Activated B cell treated with CpG ODN at 0.5 μM for 24 hours (primary cell): Measurements from ENCODE around the gene MTURN. TPM values are rescaled to one million over a fixed set of nuclear protein-coding genes. Genes with fewer than 3 reads are reported as not detected.
A peak's percentile ranks its signal among the peaks of the same experiment; 100 is the strongest.

Experiments used
- ATAC-seq: fragments of 200-7000 bp; cut with Tn5 transposase; one replicate; pipeline ENCODE4 v1.10.0; 2021; ENCODE audit warnings: low read depth, mild to moderate bottlenecking, moderate library complexity
- CTCF ChIA-PET: fragments of 350-600 bp; sonication (Branson Sonifier 250); formaldehyde crosslinking; loops from one replicate; lab custom pipeline; 2021; ENCODE audit warnings: antibody characterized with exemption; lab: Charles Lee
- POLR2A ChIA-PET: fragments of 350-600 bp; sonication (Branson Sonifier 250); formaldehyde crosslinking; loops from one replicate; lab custom pipeline; 2021; ENCODE audit warnings: antibody characterized with exemption; lab: Charles Lee
- DNase-seq: peaks from one replicate; pipeline ENCODE4 v3.0.0; 2022
- H3K27ac Mint-ChIP-seq: one replicate; pipeline ENCODE4 v1.8.0; 2020; ENCODE audit warnings: mixed read lengths
- H3K27me3 Mint-ChIP-seq: one replicate; pipeline ENCODE4 v1.8.0; 2021; ENCODE audit warnings: mixed read lengths
- H3K36me3 Mint-ChIP-seq: one replicate; pipeline ENCODE4 v1.8.0; 2021; ENCODE audit warnings: low read depth, mixed read lengths
- H3K4me1 Mint-ChIP-seq: one replicate; pipeline ENCODE4 v1.8.0; 2021; ENCODE audit warnings: mixed read lengths
- H3K4me3 Mint-ChIP-seq: one replicate; pipeline ENCODE4 v1.8.0; 2020; ENCODE audit warnings: mild to moderate bottlenecking, mixed read lengths
- H3K9me3 Mint-ChIP-seq: one replicate; pipeline ENCODE4 v1.8.0; 2020; ENCODE audit warnings: mixed read lengths
- intact Hi-C: fragments of 100-400 bp; cut with micrococcal nuclease; formaldehyde crosslinking; loops from one replicate; pipeline ENCODE4 v1.15.1; 2024
- total RNA-seq: library from RNA; stranded (reverse); gene quantifications from 2 replicates; pipeline ENCODE4 v1.2.3, GENCODE V29; 2022
- TF ChIP-seq, protein P1 (sequence below): fragments of 200-600 bp; IDR thresholded peaks from one replicate; pipeline ENCODE4 v1.8.0; 2022; ENCODE audit warnings: antibody characterized with exemption, mild to moderate bottlenecking

MTURN gene
- total RNA-seq, 1 donor from 2014 or later = 4.6 TPM

DNA sequence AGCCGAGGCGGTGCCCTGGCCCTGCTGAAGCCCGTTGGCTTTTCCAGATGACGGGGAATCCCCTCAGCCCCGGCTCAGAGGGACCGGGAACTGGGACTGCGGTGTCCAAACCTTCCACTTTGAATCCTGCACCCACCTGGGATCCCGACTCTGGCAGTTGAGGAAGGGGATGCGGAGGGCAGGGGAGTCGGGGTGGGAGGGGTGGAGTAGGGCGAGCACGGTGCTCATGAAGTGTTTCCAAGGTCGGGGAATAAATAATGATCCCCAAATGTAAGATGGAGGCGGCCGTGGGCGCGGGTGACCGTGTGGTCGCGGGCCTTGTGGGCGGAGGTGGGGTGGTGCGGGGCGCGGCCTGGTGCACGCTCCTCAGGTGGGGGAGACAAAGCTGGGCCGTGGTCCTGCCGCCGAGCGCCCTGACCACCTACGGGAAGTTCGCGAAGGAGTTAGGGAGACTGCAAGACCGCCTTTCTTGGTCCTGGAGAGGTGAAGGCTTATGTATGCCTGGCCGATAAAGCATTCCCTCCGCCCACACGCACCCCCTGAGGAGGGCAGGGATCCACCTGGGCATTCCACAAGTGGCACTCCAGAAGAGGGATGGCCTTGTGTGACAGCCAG lies 1.4 kb downstream of the MTURN start:
- TF ChIP-seq, protein P1, sequence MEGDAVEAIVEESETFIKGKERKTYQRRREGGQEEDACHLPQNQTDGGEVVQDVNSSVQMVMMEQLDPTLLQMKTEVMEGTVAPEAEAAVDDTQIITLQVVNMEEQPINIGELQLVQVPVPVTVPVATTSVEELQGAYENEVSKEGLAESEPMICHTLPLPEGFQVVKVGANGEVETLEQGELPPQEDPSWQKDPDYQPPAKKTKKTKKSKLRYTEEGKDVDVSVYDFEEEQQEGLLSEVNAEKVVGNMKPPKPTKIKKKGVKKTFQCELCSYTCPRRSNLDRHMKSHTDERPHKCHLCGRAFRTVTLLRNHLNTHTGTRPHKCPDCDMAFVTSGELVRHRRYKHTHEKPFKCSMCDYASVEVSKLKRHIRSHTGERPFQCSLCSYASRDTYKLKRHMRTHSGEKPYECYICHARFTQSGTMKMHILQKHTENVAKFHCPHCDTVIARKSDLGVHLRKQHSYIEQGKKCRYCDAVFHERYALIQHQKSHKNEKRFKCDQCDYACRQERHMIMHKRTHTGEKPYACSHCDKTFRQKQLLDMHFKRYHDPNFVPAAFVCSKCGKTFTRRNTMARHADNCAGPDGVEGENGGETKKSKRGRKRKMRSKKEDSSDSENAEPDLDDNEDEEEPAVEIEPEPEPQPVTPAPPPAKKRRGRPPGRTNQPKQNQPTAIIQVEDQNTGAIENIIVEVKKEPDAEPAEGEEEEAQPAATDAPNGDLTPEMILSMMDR = no peak
- POLR2A ChIA-PET = interaction anchor here (0.6 to 1.3 kb wide), 6 partner anchors 9 to 310 kb away, joined by 3 to 14 read pairs (median 4); no protein-coding TSS in a partner anchor
- Mint-ChIP-seq H3K4me3 (peak overlapping the region; percentile 91), H3K27me3 (peaks cover 5% of the 10 kb centered on the region), H3K4me1 (peaks cover 12% of the 10 kb centered on the region), H3K36me3 (peaks cover 3% of the 10 kb centered on the region), H3K9me3 (no peaks in the 10 kb centered on the region), H3K27ac (peak overlapping the region; percentile 77)
- no peak for DNase-seq
- CTCF ChIA-PET = no interaction called here
- intact Hi-C loops = no loop called here
- no peak for ATAC-seq

DNA sequence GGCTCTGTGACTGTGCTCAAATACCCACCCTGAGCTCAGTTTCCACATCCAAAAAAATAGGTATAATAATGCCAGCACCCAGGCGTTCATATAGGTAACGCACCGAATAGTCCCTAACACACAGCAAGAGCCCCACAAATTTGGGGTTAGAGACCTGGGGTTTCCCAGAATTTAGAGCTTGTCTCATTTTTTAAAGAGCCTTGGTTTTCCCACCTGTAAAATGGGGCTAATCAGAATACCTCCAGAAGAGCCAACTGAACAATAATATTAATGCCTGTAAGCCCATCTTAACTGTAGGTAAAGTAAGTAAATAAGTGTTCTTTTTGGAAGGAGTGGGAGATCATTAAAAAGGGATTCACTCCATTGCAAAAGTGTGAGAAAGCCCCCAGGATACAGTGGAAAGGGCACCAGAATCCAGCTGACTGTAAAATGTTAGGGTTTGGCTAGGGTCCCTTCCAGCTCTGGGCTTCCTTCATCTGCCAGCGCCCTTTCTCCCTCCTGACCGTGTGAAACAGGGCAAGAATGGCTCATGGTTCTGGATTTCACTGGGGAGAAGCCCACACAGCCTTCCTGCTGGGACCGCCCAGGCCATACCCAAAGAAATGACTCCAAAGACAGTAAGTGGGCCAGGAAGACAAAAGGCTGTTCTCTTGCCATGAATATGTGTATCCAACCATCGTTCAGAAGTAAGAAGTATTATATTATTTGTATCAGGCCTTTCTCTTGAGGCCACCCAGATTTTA lies 2.1 kb downstream of the MTURN start:
- CTCF ChIA-PET = no interaction called here
- no peaks in the 10 kb centered on the region for H3K9me3 Mint-ChIP-seq
- H3K27ac Mint-ChIP-seq = peak overlapping the region; percentile 1
- ATAC-seq (no peak), DNase-seq (no peak)
- TF ChIP-seq, protein P1 = no peak
- H3K4me1 Mint-ChIP-seq = peaks cover 12% of the 10 kb centered on the region
- intact Hi-C loops = no loop called here
- POLR2A ChIA-PET = interaction anchor here (0.6 to 1.0 kb wide), 2 partner anchors 12 to 209 kb away, joined by 3 to 14 read pairs; no protein-coding TSS in a partner anchor
- peak overlapping the region; percentile 91 for H3K4me3 Mint-ChIP-seq
- H3K27me3 Mint-ChIP-seq = peaks cover 5% of the 10 kb centered on the region
- H3K36me3 Mint-ChIP-seq = peaks cover 3% of the 10 kb centered on the region

- H3K27ac Mint-ChIP-seq = no peak overlapping the region
- ATAC-seq (no peak), DNase-seq (no peak)
- H3K4me1 Mint-ChIP-seq = peaks cover 3% of the 10 kb centered on the region
- ChIA-PET CTCF (no interaction called here), POLR2A (no interaction called here)
- intact Hi-C loops = no loop called here
- peaks cover 3% of the 10 kb centered on the region for H3K36me3 Mint-ChIP-seq
- H3K4me3 Mint-ChIP-seq = no peak overlapping the region
- H3K9me3 Mint-ChIP-seq = no peaks in the 10 kb centered on the region
- no peaks in the 10 kb centered on the region for H3K27me3 Mint-ChIP-seq
- TF ChIP-seq, protein P1 = no peak
Observed at GRCh38 chr7:30139836-30140384, 5.1 kb downstream of the MTURN start.

DNA sequence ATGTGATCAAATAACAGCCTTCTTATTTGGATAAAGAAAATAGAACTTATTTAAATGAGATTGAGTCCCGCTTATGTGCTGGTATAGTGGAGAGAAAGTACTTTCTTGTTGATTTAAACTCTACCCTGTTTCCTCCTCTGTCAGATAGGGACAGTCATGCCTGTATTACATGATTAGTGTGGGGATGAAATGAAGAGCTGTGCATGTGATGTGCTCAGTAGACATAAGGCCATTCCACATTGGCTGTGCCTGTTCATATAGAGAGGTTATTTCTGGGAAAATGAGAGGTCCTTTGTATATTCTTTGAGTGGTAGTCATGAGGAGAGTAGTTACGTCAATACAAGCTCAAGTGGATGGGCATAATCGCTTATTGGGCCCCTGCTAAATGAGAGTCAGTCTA lies 5.7 kb downstream of the MTURN start:
- DNase-seq = no peak
- ATAC-seq = no peak
- POLR2A ChIA-PET = no interaction called here
- TF ChIP-seq, protein P1 = no peak
- H3K27ac Mint-ChIP-seq = no peak overlapping the region
- no peak overlapping the region for H3K4me3 Mint-ChIP-seq
- peaks cover 3% of the 10 kb centered on the region for H3K36me3 Mint-ChIP-seq
- CTCF ChIA-PET = no interaction called here
- intact Hi-C loops = no loop called here
- H3K4me1 Mint-ChIP-seq = peaks cover 3% of the 10 kb centered on the region
- no peaks in the 10 kb centered on the region for H3K9me3 Mint-ChIP-seq
- no peaks in the 10 kb centered on the region for H3K27me3 Mint-ChIP-seq

- H3K27ac Mint-ChIP-seq = no peak overlapping the region
Observed at GRCh38 chr7:30142710-30143109, 7.9 kb downstream of the MTURN start.

More at GRCh38 chr7:30142710-30143109, 7.9 kb downstream of the MTURN start:
- no peaks in the 10 kb centered on the region for H3K4me1 Mint-ChIP-seq
- no peaks in the 10 kb centered on the region for H3K36me3 Mint-ChIP-seq
- DNase-seq (no peak), ATAC-seq (no peak)
- no peak overlapping the region for H3K4me3 Mint-ChIP-seq
- CTCF ChIA-PET = no interaction called here
- no peaks in the 10 kb centered on the region for H3K9me3 Mint-ChIP-seq
- intact Hi-C loops = no loop called here
- no peaks in the 10 kb centered on the region for H3K27me3 Mint-ChIP-seq
- POLR2A ChIA-PET = no interaction called here
- TF ChIP-seq, protein P1 = no peak
